Limb (tissue), 2 donors: ENCODE measurements around the gene ZAP70.

Experiments
- DNase-seq, 2 donors: peaks; one replicate each; pipeline ENCODE4 v3.0.0-alpha.2; 2016; ENCODE audit errors: extremely low spot score in 2 of 2

ZAP70 gene

GRCh38 chr2:97732436-97733340, 19.3 kb downstream of the ZAP70 start:
- no peak for DNase-seq

GRCh38 chr2:97733341-97734035, 20.1 kb downstream of the ZAP70 start:
- DNase-seq: no peak

GRCh38 chr2:97734061-97735051, 21.0 kb downstream of the ZAP70 start:
- DNase-seq: no peak

- no peak for DNase-seq
These were observed 21.8 kb downstream of the ZAP70 start for GRCh38 chr2:97735161-97735561.

GRCh38 chr2:97736185-97736584, 22.8 kb downstream of the ZAP70 start:
- DNase-seq: no peak

- no peak for DNase-seq
These were observed 23.4 kb downstream of the ZAP70 start for GRCh38 chr2:97736608-97737330.

- DNase-seq: no peak
These were observed 24.2 kb downstream of the ZAP70 start for GRCh38 chr2:97737421-97738178.

GRCh38 chr2:97738179-97739019, 25.0 kb downstream of the ZAP70 start:
- DNase-seq: no peak

- DNase-seq: no peak
These were observed 25.9 kb downstream of the ZAP70 start for GRCh38 chr2:97739020-97739892.

- no peak for DNase-seq
These were observed 26.5 kb downstream of the ZAP70 start for GRCh38 chr2:97739893-97740245.

- no peak for DNase-seq
These were observed 27.3 kb downstream of the ZAP70 start for GRCh38 chr2:97740590-97741182.

- no peak for DNase-seq
These were observed 27.9 kb downstream of the ZAP70 start for GRCh38 chr2:97741251-97741650.

- no peak for DNase-seq
These were observed 28.3 kb downstream of the ZAP70 start for GRCh38 chr2:97741686-97742085.

- DNase-seq: no peak
These were observed 29.0 kb downstream of the ZAP70 start for GRCh38 chr2:97742381-97742847.

- no peak for DNase-seq
These were observed 30.5 kb downstream of the ZAP70 start for GRCh38 chr2:97743913-97744312.

- no peak for DNase-seq
These were observed 32.2 kb downstream of the ZAP70 start for GRCh38 chr2:97745474-97746174.

GRCh38 chr2:97747285-97747684, 33.9 kb downstream of the ZAP70 start:
- no peak for DNase-seq
